HCT116 (cell line): Measurements from ENCODE around the gene GEMIN5.
A peak's percentile ranks its signal among the peaks of the same experiment; 100 is the strongest.

Source experiments
- CTCF ChIP-seq, 3 experiments: fragments of 200-600 bp in 1 of 3; sonication (generic) in 1 of 3; IDR thresholded peaks in 2 of 3; conservative IDR thresholded peaks in 1 of 3; 2 replicates each; pipeline ENCODE4 v1.5.1; 2012 to 2017; ENCODE audit warnings: low read depth in 2 of 3, low read length in 2 of 3, antibody characterized with exemption in 1 of 3, borderline replicate concordance in 1 of 3, control low read depth in 1 of 3, mild to moderate bottlenecking in 1 of 3, mixed read lengths in 1 of 3, mixed run types in 1 of 3, moderate library complexity in 1 of 3; ENCODE audit not compliant: insufficient read depth in 1 of 3
- EZH2 ChIP-seq: fragments of 200-600 bp; sonication (generic); IDR thresholded peaks from 2 replicates; pipeline ENCODE4 v1.6.1; 2017; ENCODE audit warnings: antibody characterized with exemption, mixed run types
- REST ChIP-seq: IDR thresholded peaks from 2 replicates; pipeline ENCODE4 v1.6.1; 2012; ENCODE audit warnings: low read depth
- SP1 ChIP-seq: IDR thresholded peaks from 2 replicates; pipeline ENCODE4 v1.6.1; 2012; ENCODE audit warnings: low read depth
- ZFX ChIP-seq: fragments of 450-650 bp; IDR thresholded peaks from 2 replicates; pipeline ENCODE4 v1.6.1; 2017

- no peak for TF ChIP-seq REST
- TF ChIP-seq CTCF (IDR thresholded peaks at IDR 0.05 in 2 of 3, conservative IDR thresholded peaks at IDR 0.05 in 1 of 3; ENCODE audit: borderline replicate concordance in 1 of 3, insufficient read depth in 1 of 3, low read depth in 2 of 3, low read length in 2 of 3): peak; percentile 64 to 73 (median 64); a peak in 5 of 6 replicates
- TF ChIP-seq ZFX: no peak
- TF ChIP-seq EZH2: no peak
- TF ChIP-seq SP1: no peak
These were observed 34.6 kb upstream of the GEMIN5 start for GRCh38 chr5:154972476-154973080.
